Ishikawa (cell line): ENCODE results near the gene SLC9A1.

Experiments
- CEBPB ChIP-seq: IDR thresholded peaks from 2 replicates; pipeline ENCODE4 v1.6.1; 2012
- CREB1 ChIP-seq: IDR thresholded peaks from 2 replicates; pipeline ENCODE4 v1.6.1; 2012; ENCODE audit warnings: low read depth
- EGR1 ChIP-seq: IDR thresholded peaks from 2 replicates; pipeline ENCODE4 v1.6.1; 2012
- EP300 ChIP-seq: IDR thresholded peaks from 2 replicates; pipeline ENCODE4 v1.6.1; 2012; ENCODE audit warnings: borderline replicate concordance
- FOXM1 ChIP-seq: IDR thresholded peaks from 2 replicates; pipeline ENCODE4 v1.6.1; 2012; ENCODE audit warnings: low read depth, borderline replicate concordance
- NFIC ChIP-seq: IDR thresholded peaks from 2 replicates; pipeline ENCODE4 v1.6.1; 2012
- RAD21 ChIP-seq: IDR thresholded peaks from 2 replicates; pipeline ENCODE4 v1.6.1; 2012; ENCODE audit warnings: low read depth
- REST ChIP-seq: IDR thresholded peaks from 2 replicates; pipeline ENCODE4 v1.6.1; 2012; ENCODE audit warnings: low read depth, mild to moderate bottlenecking
- TAF1 ChIP-seq: IDR thresholded peaks from 2 replicates; pipeline ENCODE4 v1.6.1; 2012; ENCODE audit warnings: low read depth, mild to moderate bottlenecking
- TCF12 ChIP-seq: IDR thresholded peaks from 2 replicates; pipeline ENCODE4 v1.6.1; 2012; ENCODE audit warnings: low read depth
- TEAD4 ChIP-seq: IDR thresholded peaks from 2 replicates; pipeline ENCODE4 v1.6.1; 2012
- YY1 ChIP-seq: IDR thresholded peaks from 2 replicates; pipeline ENCODE4 v1.6.1; 2012; ENCODE audit warnings: low read depth
- ZBTB7A ChIP-seq: IDR thresholded peaks from 2 replicates; pipeline ENCODE4 v1.6.1; 2012; ENCODE audit warnings: low read depth
- TF ChIP-seq, protein P1 (sequence below): IDR thresholded peaks from 2 replicates; pipeline ENCODE4 v1.6.1; 2012
- TF ChIP-seq, protein P2 (sequence below): IDR thresholded peaks from 2 replicates; pipeline ENCODE4 v1.6.1; 2012

The SLC9A1 gene

DNA sequence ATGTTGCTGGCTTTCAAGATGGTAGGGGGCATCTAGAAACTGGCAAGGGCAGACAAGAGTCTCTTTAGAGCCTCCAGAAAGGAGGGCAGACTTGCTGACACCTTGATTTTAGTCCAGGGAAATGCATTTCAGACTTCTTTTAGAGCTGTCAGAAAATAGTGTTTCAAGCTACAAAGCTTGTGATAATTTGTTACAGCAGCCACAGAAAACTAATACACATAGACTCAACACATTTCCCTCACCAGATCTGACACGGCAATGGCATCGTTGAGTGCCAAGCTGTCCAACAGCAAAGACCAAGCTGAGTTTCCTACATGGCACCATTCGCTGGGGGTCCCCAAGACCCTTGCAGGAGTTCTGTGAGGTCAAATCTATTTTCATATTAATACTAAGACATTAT, 62.0 kb downstream of the SLC9A1 start:
- TF ChIP-seq EGR1 (no peak), CREB1 (no peak), TEAD4 (no peak), EP300 (no peak), TCF12 (no peak), REST (no peak), CEBPB (no peak), YY1 (no peak), NFIC (no peak), RAD21 (no peak), FOXM1 (no peak), TAF1 (no peak), ZBTB7A (no peak)
- TF ChIP-seq, protein P1, sequence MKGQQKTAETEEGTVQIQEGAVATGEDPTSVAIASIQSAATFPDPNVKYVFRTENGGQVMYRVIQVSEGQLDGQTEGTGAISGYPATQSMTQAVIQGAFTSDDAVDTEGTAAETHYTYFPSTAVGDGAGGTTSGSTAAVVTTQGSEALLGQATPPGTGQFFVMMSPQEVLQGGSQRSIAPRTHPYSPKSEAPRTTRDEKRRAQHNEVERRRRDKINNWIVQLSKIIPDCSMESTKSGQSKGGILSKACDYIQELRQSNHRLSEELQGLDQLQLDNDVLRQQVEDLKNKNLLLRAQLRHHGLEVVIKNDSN, result no peak
- TF ChIP-seq, protein P2, sequence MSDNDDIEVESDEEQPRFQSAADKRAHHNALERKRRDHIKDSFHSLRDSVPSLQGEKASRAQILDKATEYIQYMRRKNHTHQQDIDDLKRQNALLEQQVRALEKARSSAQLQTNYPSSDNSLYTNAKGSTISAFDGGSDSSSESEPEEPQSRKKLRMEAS, result no peak

DNA sequence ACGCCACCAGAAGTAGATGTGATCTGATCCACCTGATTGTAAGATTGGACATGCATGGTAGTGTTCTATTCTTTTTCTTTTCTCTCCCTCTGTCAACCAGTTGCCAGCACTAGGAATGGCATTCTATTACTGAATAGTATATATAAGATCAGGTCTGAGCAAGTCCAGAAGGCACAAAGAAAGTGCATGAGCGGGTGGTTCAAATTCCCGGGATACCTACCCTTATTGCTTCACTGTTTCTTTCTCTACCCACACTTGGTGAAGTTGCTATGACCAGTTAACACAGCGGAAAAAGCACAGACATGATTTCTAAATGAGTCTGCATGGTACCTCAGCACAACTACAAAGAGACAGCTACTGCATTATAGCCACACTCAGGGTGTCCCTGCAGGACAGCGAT, 64.0 kb downstream of the SLC9A1 start:
- TF ChIP-seq TAF1 (no peak), CEBPB (no peak)
- TF ChIP-seq, protein P1, result no peak
- TF ChIP-seq, protein P2, result no peak

DNA sequence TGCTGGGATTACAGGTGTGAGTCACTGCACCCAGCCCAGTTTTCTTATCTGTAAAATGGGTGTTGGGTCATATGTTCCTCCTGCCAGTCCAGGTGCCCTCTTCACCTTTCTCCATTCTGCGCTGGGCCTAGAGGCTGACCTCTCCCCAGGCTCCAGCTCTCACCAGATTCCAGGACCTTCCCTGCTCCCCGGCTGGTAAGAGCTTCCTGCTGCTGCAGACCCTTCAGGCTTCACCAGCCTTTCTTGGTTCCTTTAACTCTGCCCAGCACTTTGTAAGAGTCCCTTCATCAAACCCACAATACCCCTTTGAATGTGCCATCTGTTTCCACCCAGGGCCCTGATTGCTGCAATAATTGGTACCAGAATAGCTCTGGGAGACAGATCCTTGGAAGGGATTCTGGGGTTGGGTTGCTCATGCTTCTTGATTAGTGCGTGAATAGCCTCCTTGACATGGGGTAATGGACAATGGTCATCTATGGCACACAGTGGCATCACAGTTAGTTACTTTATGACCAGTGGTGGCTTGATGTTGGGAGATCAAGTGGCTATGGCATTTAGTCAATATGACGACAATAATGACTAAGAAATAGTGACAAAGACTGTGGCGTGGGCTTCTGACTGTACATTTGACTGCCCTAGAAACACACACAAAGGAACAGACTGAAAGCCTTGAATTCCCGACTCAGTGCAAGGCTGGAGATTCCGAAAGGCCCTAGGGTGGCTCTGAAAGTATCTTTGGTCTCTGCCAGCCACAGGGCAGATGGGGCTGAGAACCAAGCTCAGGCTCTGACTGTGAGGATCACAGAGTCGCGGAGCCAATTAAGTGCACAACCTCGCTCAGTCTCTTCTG, 67.3 kb downstream of the SLC9A1 start:
- TF ChIP-seq NFIC (no peak), TEAD4 (no peak), TAF1 (no peak), EGR1 (no peak), CEBPB (no peak), ZBTB7A (no peak), EP300 (no peak)
- TF ChIP-seq, protein P1, result no peak

- TF ChIP-seq, protein P1, result no peak
- TF ChIP-seq CEBPB, result no peak
- no peak for TF ChIP-seq FOXM1
- TF ChIP-seq NFIC, result no peak
- TF ChIP-seq ZBTB7A, result no peak
- no peak for TF ChIP-seq TEAD4
- no peak for TF ChIP-seq EP300
- TF ChIP-seq, protein P2, result no peak
- TF ChIP-seq YY1, result no peak
- no peak for TF ChIP-seq EGR1
- TF ChIP-seq CREB1, result no peak
- no peak for TF ChIP-seq TCF12
These were observed 68.3 kb downstream of the SLC9A1 start for GRCh38 chr1:27086628-27087027.

DNA sequence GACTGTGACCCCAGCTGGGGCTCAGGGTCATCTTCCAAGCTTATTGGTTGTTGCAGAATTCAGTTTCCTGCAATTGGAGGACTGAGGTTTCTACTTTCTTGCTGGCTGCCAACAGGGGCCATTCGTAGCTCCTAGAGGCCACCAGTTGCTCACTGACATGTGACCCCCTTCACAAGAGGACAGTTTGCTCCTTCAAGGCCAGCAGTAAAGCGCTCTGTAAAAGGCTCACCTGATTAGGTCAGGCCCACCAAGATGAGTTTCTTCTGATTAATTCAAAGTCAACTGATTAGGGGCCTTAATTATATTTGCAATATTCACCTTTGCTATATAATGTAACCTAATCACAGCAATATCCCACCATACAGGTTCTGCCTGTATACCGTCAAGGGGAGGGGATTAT, 68.9 kb downstream of the SLC9A1 start:
- TF ChIP-seq YY1 (no peak), TAF1 (no peak), FOXM1 (no peak), CREB1 (no peak), ZBTB7A (no peak), EP300 (no peak), EGR1 (no peak), TEAD4 (no peak), TCF12 (no peak), NFIC (no peak), RAD21 (no peak)
- TF ChIP-seq, protein P2, result no peak

GRCh38 chr1:27084107-27084506, 70.8 kb downstream of the SLC9A1 start:
- TF ChIP-seq REST, result no peak
- TF ChIP-seq RAD21, result no peak
- TF ChIP-seq TAF1, result no peak
- TF ChIP-seq, protein P2, result no peak
- TF ChIP-seq TEAD4, result no peak
- TF ChIP-seq ZBTB7A, result no peak
- TF ChIP-seq, protein P1, result no peak
- TF ChIP-seq YY1, result no peak
- TF ChIP-seq NFIC, result no peak
- no peak for TF ChIP-seq TCF12
